NCI-H2029 treated with DMSO at 0.1 percent for 48 hours (cell line): ENCODE measurements around the gene SLC40A1.
A peak's percentile ranks its signal among the peaks of the same experiment; 100 is the strongest.

Experiments used
- DNase-seq: peaks from one replicate; lab custom pipeline; 2025; lab: John Stamatoyannopoulos, UW

SLC40A1 gene

GRCh38 chr2:189538402-189538801, 42.2 kb downstream of the SLC40A1 start:
- no peak for DNase-seq

GRCh38 chr2:189536830-189537229, 43.8 kb downstream of the SLC40A1 start:
- DNase-seq, result no peak

- no peak for DNase-seq
Observed at GRCh38 chr2:189534854-189535832, 45.4 kb downstream of the SLC40A1 start.

GRCh38 chr2:189533288-189534035, 47.1 kb downstream of the SLC40A1 start:
- no peak for DNase-seq

- no peak for DNase-seq
Observed at GRCh38 chr2:189530965-189531637, 49.5 kb downstream of the SLC40A1 start.

- DNase-seq, result no peak
Observed at GRCh38 chr2:189528617-189529016, 52.0 kb downstream of the SLC40A1 start.

- no peak for DNase-seq
Observed at GRCh38 chr2:189527812-189528592, 52.6 kb downstream of the SLC40A1 start.

GRCh38 chr2:189527041-189527750, 53.4 kb downstream of the SLC40A1 start:
- no peak for DNase-seq

- no peak for DNase-seq
Observed at GRCh38 chr2:189526241-189526640, 54.3 kb downstream of the SLC40A1 start.

- DNase-seq, result no peak
Observed at GRCh38 chr2:189524746-189525145, 55.8 kb downstream of the SLC40A1 start.

GRCh38 chr2:189522435-189523151, 58.0 kb downstream of the SLC40A1 start:
- DNase-seq, result no peak

- peak; percentile 14 for DNase-seq
Observed at GRCh38 chr2:189521699-189522434, 58.7 kb downstream of the SLC40A1 start.

GRCh38 chr2:189519631-189520387, 60.8 kb downstream of the SLC40A1 start:
- no peak for DNase-seq

GRCh38 chr2:189517847-189518535, 62.6 kb downstream of the SLC40A1 start:
- DNase-seq, result no peak

- no peak for DNase-seq
Observed at GRCh38 chr2:189516546-189516945, 64.0 kb downstream of the SLC40A1 start.

- no peak for DNase-seq
Observed at GRCh38 chr2:189515264-189515663, 65.3 kb downstream of the SLC40A1 start.

GRCh38 chr2:189514104-189514503, 66.5 kb downstream of the SLC40A1 start:
- DNase-seq, result no peak

GRCh38 chr2:189512879-189513278, 67.7 kb downstream of the SLC40A1 start:
- no peak for DNase-seq
